Measurements from ENCODE around the gene CDH18. TPM values are rescaled to one million over a fixed set of nuclear protein-coding genes. Genes with fewer than 3 reads are reported as not detected.
A peak's percentile ranks its signal among the peaks of the same experiment; 100 is the strongest.

CDH18 gene
- polyA plus RNA-seq, 4 donors = 0.73 to 2.0 (median 1.0) TPM

- DNase-seq (ENCODE audit: low read depth in 4 of 4, low spot score in 3 of 4) = no peak
These were observed 372.9 kb downstream of the CDH18 start for GRCh38 chr5:19615071-19615470.

GRCh38 chr5:19608444-19609002 is 379.5 kb downstream of the CDH18 start:
- no peak for DNase-seq (ENCODE audit: low read depth in 4 of 4, low spot score in 3 of 4)

- DNase-seq (ENCODE audit: low read depth in 4 of 4, low spot score in 3 of 4) = no peak
These were observed 382.1 kb downstream of the CDH18 start for GRCh38 chr5:19605846-19606407.

GRCh38 chr5:19584131-19584530 is 403.9 kb downstream of the CDH18 start:
- no peak for DNase-seq (ENCODE audit: low read depth in 4 of 4, low spot score in 3 of 4)

- no peak for DNase-seq (ENCODE audit: low read depth in 4 of 4, low spot score in 3 of 4)
These were observed 410.1 kb downstream of the CDH18 start for GRCh38 chr5:19577882-19578281.

GRCh38 chr5:19568004-19568403 is 420.0 kb downstream of the CDH18 start:
- no peak for DNase-seq (ENCODE audit: low read depth in 4 of 4, low spot score in 3 of 4)

- DNase-seq (ENCODE audit: low read depth in 4 of 4, low spot score in 3 of 4) = no peak
These were observed 422.5 kb downstream of the CDH18 start for GRCh38 chr5:19565466-19565865.

GRCh38 chr5:19564036-19564435 is 424.0 kb downstream of the CDH18 start:
- no peak for DNase-seq (ENCODE audit: low read depth in 4 of 4, low spot score in 3 of 4)

GRCh38 chr5:19555876-19556275 is 432.1 kb downstream of the CDH18 start:
- DNase-seq (ENCODE audit: low read depth in 4 of 4, low spot score in 3 of 4) = no peak

- no peak for DNase-seq (ENCODE audit: low read depth in 4 of 4, low spot score in 3 of 4)
These were observed 432.6 kb downstream of the CDH18 start for GRCh38 chr5:19555436-19555835.

- no peak for DNase-seq (ENCODE audit: low read depth in 4 of 4, low spot score in 3 of 4)
These were observed 433.5 kb downstream of the CDH18 start for GRCh38 chr5:19554524-19554923.

- peak; percentile 1 to 17 (median 2) for DNase-seq (ENCODE audit: low read depth in 4 of 4, low spot score in 3 of 4)
These were observed 440.4 kb downstream of the CDH18 start for GRCh38 chr5:19547640-19548039.

GRCh38 chr5:19546521-19546920 is 441.5 kb downstream of the CDH18 start:
- DNase-seq (ENCODE audit: low read depth in 4 of 4, low spot score in 3 of 4) = no peak

GRCh38 chr5:19538607-19539006 is 449.4 kb downstream of the CDH18 start:
- no peak for DNase-seq (ENCODE audit: low read depth in 4 of 4, low spot score in 3 of 4)

- no peak for DNase-seq (ENCODE audit: low read depth in 4 of 4, low spot score in 3 of 4)
These were observed 451.6 kb downstream of the CDH18 start for GRCh38 chr5:19536387-19536786.

GRCh38 chr5:19534751-19535150 is 453.2 kb downstream of the CDH18 start:
- no peak for DNase-seq (ENCODE audit: low read depth in 4 of 4, low spot score in 3 of 4)

GRCh38 chr5:19532936-19533335 is 455.1 kb downstream of the CDH18 start:
- DNase-seq (ENCODE audit: low read depth in 4 of 4, low spot score in 3 of 4) = no peak

- DNase-seq (ENCODE audit: low read depth in 4 of 4, low spot score in 3 of 4) = no peak
These were observed 456.5 kb downstream of the CDH18 start for GRCh38 chr5:19531374-19531952.

GRCh38 chr5:19519448-19519847 is 468.6 kb downstream of the CDH18 start:
- DNase-seq (ENCODE audit: low read depth in 4 of 4, low spot score in 3 of 4) = no peak

GRCh38 chr5:19498852-19499251 is 489.1 kb downstream of the CDH18 start:
- no peak for DNase-seq (ENCODE audit: low read depth in 4 of 4, low spot score in 3 of 4)

GRCh38 chr5:19497229-19497815 is 490.7 kb downstream of the CDH18 start:
- no peak for DNase-seq (ENCODE audit: low read depth in 4 of 4, low spot score in 3 of 4)

- no peak for DNase-seq (ENCODE audit: low read depth in 4 of 4, low spot score in 3 of 4)
These were observed 491.9 kb downstream of the CDH18 start for GRCh38 chr5:19496056-19496455.
